ENCODE data around the gene SIDT2. TPM values are rescaled to one million over a fixed set of nuclear protein-coding genes. Genes with fewer than 3 reads are reported as not detected.
A peak's percentile ranks its signal among the peaks of the same experiment; 100 is the strongest.
"Not testable (repeated sequence)": the region's sequence is repeated elsewhere in the genome, so short reads cannot be mapped to it uniquely, and the experiment has no call there.

SIDT2 gene
- total and polyA plus RNA-seq, 4 donors: 24.5 to 51.7 (median 36.5) TPM

- Histone ChIP-seq H3K9me3 (ENCODE audit: control insufficient read depth, insufficient read depth, low read length) (no peaks in the 10 kb centered on the region), H3K27ac (ENCODE audit: low read depth, low read length) (peak overlapping the region; percentile 90), H3K4me1 (ENCODE audit: control insufficient read depth, insufficient read depth, low read length) (peaks cover 40% of the 10 kb centered on the region), H3K36me3 (ENCODE audit: control insufficient read depth, insufficient read depth, low read length) (peaks cover 31% of the 10 kb centered on the region), H3K4me3 (ENCODE audit: low read depth, low read length) (peak overlapping the region; percentile 80), H3K27me3 (ENCODE audit: control insufficient read depth, insufficient read depth, low read length) (no peaks in the 10 kb centered on the region)
- WGBS (ENCODE audit: insufficient coverage): 29% methylated on average over 3 of the region's 4 CpGs
- no peak for DNase-seq (ENCODE audit: low read depth in 4 of 6, low spot score in 6 of 6)
Observed at GRCh38 chr11:117180020-117180419, 1.5 kb downstream of the SIDT2 start.

- WGBS (ENCODE audit: insufficient coverage): 43% methylated on average over 18 of the region's 22 CpGs
- Histone ChIP-seq H3K4me3 (ENCODE audit: low read depth, low read length) (no peak overlapping the region), H3K4me1 (ENCODE audit: control insufficient read depth, insufficient read depth, low read length) (peaks cover 34% of the 10 kb centered on the region), H3K27ac (ENCODE audit: low read depth, low read length) (no peak overlapping the region), H3K27me3 (ENCODE audit: control insufficient read depth, insufficient read depth, low read length) (no peaks in the 10 kb centered on the region), H3K36me3 (ENCODE audit: control insufficient read depth, insufficient read depth, low read length) (peaks cover 40% of the 10 kb centered on the region), H3K9me3 (ENCODE audit: control insufficient read depth, insufficient read depth, low read length) (no peaks in the 10 kb centered on the region)
- DNase-seq (ENCODE audit: low read depth in 4 of 6, low spot score in 6 of 6): peak in 2 of 6 donors; percentile 22 to 59
Observed at GRCh38 chr11:117180661-117181585, 2.4 kb downstream of the SIDT2 start.

GRCh38 chr11:117181586-117182550, 3.3 kb downstream of the SIDT2 start:
- H3K4me3 ChIP-seq (ENCODE audit: low read depth, low read length): no peak overlapping the region
- no peak overlapping the region for H3K27ac ChIP-seq (ENCODE audit: low read depth, low read length)
- peaks cover 30% of the 10 kb centered on the region for H3K4me1 ChIP-seq (ENCODE audit: control insufficient read depth, insufficient read depth, low read length)
- H3K27me3 ChIP-seq (ENCODE audit: control insufficient read depth, insufficient read depth, low read length): no peaks in the 10 kb centered on the region
- WGBS (ENCODE audit: insufficient coverage): 93% methylated on average over 16 of the region's 22 CpGs
- peaks cover 49% of the 10 kb centered on the region for H3K36me3 ChIP-seq (ENCODE audit: control insufficient read depth, insufficient read depth, low read length)
- no peaks in the 10 kb centered on the region for H3K9me3 ChIP-seq (ENCODE audit: control insufficient read depth, insufficient read depth, low read length)
- no peak for DNase-seq (ENCODE audit: low read depth in 4 of 6, low spot score in 6 of 6)

GRCh38 chr11:117182551-117182935, 4.0 kb downstream of the SIDT2 start:
- DNase-seq (ENCODE audit: low read depth in 4 of 6, low spot score in 6 of 6): no peak
- peaks cover 30% of the 10 kb centered on the region for H3K4me1 ChIP-seq (ENCODE audit: control insufficient read depth, insufficient read depth, low read length)
- 94% methylated on average over 9 of the region's 10 CpGs for WGBS (ENCODE audit: insufficient coverage)

GRCh38 chr11:117183178-117183577, 4.6 kb downstream of the SIDT2 start:
- peaks cover 27% of the 10 kb centered on the region for H3K4me1 ChIP-seq (ENCODE audit: control insufficient read depth, insufficient read depth, low read length)

More at GRCh38 chr11:117182551-117182935, 4.0 kb downstream of the SIDT2 start:
- no peak overlapping the region for H3K4me3 ChIP-seq (ENCODE audit: low read depth, low read length)
- no peaks in the 10 kb centered on the region for H3K9me3 ChIP-seq (ENCODE audit: control insufficient read depth, insufficient read depth, low read length)
- no peak overlapping the region for H3K27ac ChIP-seq (ENCODE audit: low read depth, low read length)
- H3K36me3 ChIP-seq (ENCODE audit: control insufficient read depth, insufficient read depth, low read length): peaks cover 56% of the 10 kb centered on the region
- no peaks in the 10 kb centered on the region for H3K27me3 ChIP-seq (ENCODE audit: control insufficient read depth, insufficient read depth, low read length)

GRCh38 chr11:117183724-117184349, 5.3 kb downstream of the SIDT2 start:
- WGBS (ENCODE audit: insufficient coverage): 93% methylated on average over 7 of the region's 11 CpGs
- no peak overlapping the region for H3K4me3 ChIP-seq (ENCODE audit: low read depth, low read length)
- no peak overlapping the region for H3K27ac ChIP-seq (ENCODE audit: low read depth, low read length)
- H3K4me1 ChIP-seq (ENCODE audit: control insufficient read depth, insufficient read depth, low read length): peaks cover 25% of the 10 kb centered on the region
- H3K36me3 ChIP-seq (ENCODE audit: control insufficient read depth, insufficient read depth, low read length): peaks cover 69% of the 10 kb centered on the region
- no peak for DNase-seq (ENCODE audit: low read depth in 4 of 6, low spot score in 6 of 6)
- H3K9me3 ChIP-seq (ENCODE audit: control insufficient read depth, insufficient read depth, low read length): no peaks in the 10 kb centered on the region
- no peaks in the 10 kb centered on the region for H3K27me3 ChIP-seq (ENCODE audit: control insufficient read depth, insufficient read depth, low read length)

More at GRCh38 chr11:117183178-117183577, 4.6 kb downstream of the SIDT2 start:
- not testable (repeated sequence) for H3K27me3 ChIP-seq (ENCODE audit: control insufficient read depth, insufficient read depth, low read length); DNase-seq (ENCODE audit: low read depth in 4 of 6, low spot score in 6 of 6); H3K4me3 ChIP-seq (ENCODE audit: low read depth, low read length); H3K27ac ChIP-seq (ENCODE audit: low read depth, low read length); H3K9me3 ChIP-seq (ENCODE audit: control insufficient read depth, insufficient read depth, low read length)
- H3K36me3 ChIP-seq (ENCODE audit: control insufficient read depth, insufficient read depth, low read length): peaks cover 62% of the 10 kb centered on the region
- WGBS (ENCODE audit: insufficient coverage): 93% methylated on average over 9 of the region's 13 CpGs

GRCh38 chr11:117185736-117186430, 7.3 kb downstream of the SIDT2 start:
- no peak overlapping the region for H3K4me3 ChIP-seq (ENCODE audit: low read depth, low read length)
- no peaks in the 10 kb centered on the region for H3K9me3 ChIP-seq (ENCODE audit: control insufficient read depth, insufficient read depth, low read length)
- no peak for DNase-seq (ENCODE audit: low read depth in 4 of 6, low spot score in 6 of 6)
- peaks cover 7% of the 10 kb centered on the region for H3K4me1 ChIP-seq (ENCODE audit: control insufficient read depth, insufficient read depth, low read length)
- H3K27ac ChIP-seq (ENCODE audit: low read depth, low read length): no peak overlapping the region
- H3K27me3 ChIP-seq (ENCODE audit: control insufficient read depth, insufficient read depth, low read length): no peaks in the 10 kb centered on the region
- peaks cover 88% of the 10 kb centered on the region for H3K36me3 ChIP-seq (ENCODE audit: control insufficient read depth, insufficient read depth, low read length)
- 85% methylated on average over 3 of the region's 5 CpGs for whole genome bisulfite sequencing (ENCODE audit: insufficient coverage)

- Histone ChIP-seq H3K27me3 (ENCODE audit: control insufficient read depth, insufficient read depth, low read length) (no peaks in the 10 kb centered on the region), H3K9me3 (ENCODE audit: control insufficient read depth, insufficient read depth, low read length) (no peaks in the 10 kb centered on the region), H3K4me3 (ENCODE audit: low read depth, low read length) (no peak overlapping the region), H3K36me3 (ENCODE audit: control insufficient read depth, insufficient read depth, low read length) (peaks cover 88% of the 10 kb centered on the region), H3K4me1 (ENCODE audit: control insufficient read depth, insufficient read depth, low read length) (peaks cover 2% of the 10 kb centered on the region), H3K27ac (ENCODE audit: low read depth, low read length) (no peak overlapping the region)
- WGBS (ENCODE audit: insufficient coverage): 80% methylated on average over 2 of the region's 4 CpGs
- DNase-seq (ENCODE audit: low read depth in 4 of 6, low spot score in 6 of 6): no peak
Observed at GRCh38 chr11:117186431-117186761, 7.9 kb downstream of the SIDT2 start.

- no peaks in the 10 kb centered on the region for H3K4me1 ChIP-seq (ENCODE audit: control insufficient read depth, insufficient read depth, low read length)
- no peaks in the 10 kb centered on the region for H3K27me3 ChIP-seq (ENCODE audit: control insufficient read depth, insufficient read depth, low read length)
- DNase-seq (ENCODE audit: low read depth in 4 of 6, low spot score in 6 of 6): no peak
- no peak overlapping the region for H3K4me3 ChIP-seq (ENCODE audit: low read depth, low read length)
- H3K27ac ChIP-seq (ENCODE audit: low read depth, low read length): no peak overlapping the region
- 62% methylated on average over 4 of the region's 6 CpGs for WGBS (ENCODE audit: insufficient coverage)
- peaks cover 88% of the 10 kb centered on the region for H3K36me3 ChIP-seq (ENCODE audit: control insufficient read depth, insufficient read depth, low read length)
- H3K9me3 ChIP-seq (ENCODE audit: control insufficient read depth, insufficient read depth, low read length): no peaks in the 10 kb centered on the region
Observed at GRCh38 chr11:117187007-117187406, 8.5 kb downstream of the SIDT2 start.
